Muscle of back (tissue), 13 donors: ENCODE data around the gene SLC35F6. TPM values are rescaled to one million over a fixed set of nuclear protein-coding genes. Genes with fewer than 3 reads are reported as not detected.

Experiments used
- DNase-seq, 3 donors: peaks; one replicate each; pipeline versions ENCODE4 v3.0.0 to v3.0.0-alpha.2; 2013
- long read RNA-seq, 9 donors: transcript quantifications; one replicate each; lab custom pipeline, GENCODE V29; 2026
- polyA plus RNA-seq, 10 donors: library from polyadenylated mRNA; unstranded; fragments of 120-200 nt; gene quantifications; one replicate each; pipeline ENCODE4 v1.2.1, GENCODE V29; 2013; ENCODE audit not compliant: insufficient read length in 10 of 10

SLC35F6 gene
- 10 to 100 TPM in 1 of 10 donors, 1 to 10 TPM in 9; 7.5 to 10.0 (median 8.5) TPM for polyA plus RNA-seq
- long read RNA-seq, donor 1 = 0 reads
- long read RNA-seq, donor 2, partial matches to known transcripts = 0 of 2 reads
- long read RNA-seq, donor 2, other reads (novel, unspliced or antisense) = 0 of 2 reads
- long read RNA-seq, donor 3 = 0 reads
- long read RNA-seq, donor 4, transcript SLC35F6-201 (6 exons, 3,898 nt) = major isoform, 5 of 6 reads
- long read RNA-seq, donor 4, partial matches to known transcripts = 0 of 6 reads
- long read RNA-seq, donor 4, other reads (novel, unspliced or antisense) = 0 of 6 reads
- long read RNA-seq, donor 5, transcript SLC35F6-201 (6 exons, 3,898 nt) = major isoform, 5 of 5 reads
- long read RNA-seq, donor 5, partial matches to known transcripts = 0 of 5 reads
- long read RNA-seq, donor 5, other reads (novel, unspliced or antisense) = 0 of 5 reads
- long read RNA-seq, donor 6, partial matches to known transcripts = 0 of 2 reads
- long read RNA-seq, donor 6, other reads (novel, unspliced or antisense) = 0 of 2 reads
- long read RNA-seq, donor 7 = 0 reads
- long read RNA-seq, donor 8, partial matches to known transcripts = 0 of 4 reads
- long read RNA-seq, donor 8, other reads (novel, unspliced or antisense) = 0 of 4 reads
- long read RNA-seq, donor 9, partial matches to known transcripts = 0 of 1 reads
- long read RNA-seq, donor 9, other reads (novel, unspliced or antisense) = 0 of 1 reads

- DNase-seq = peak; percentile 79 to 95 (median 88)
These were observed at the start of gene SLC35F6 for GRCh38 chr2:26764078-26764887. TSS of gene SLC35F6 (plus strand) at chr2:26764284. CDS start at chr2:26764350, 66 bp downstream.

- DNase-seq = no peak
These were observed 48.4 kb upstream of the SLC35F6 start for GRCh38 chr2:26715528-26716270.

GRCh38 chr2:26716340-26716739, 47.7 kb upstream of the SLC35F6 start:
- no peak for DNase-seq

GRCh38 chr2:26716769-26717168, 47.3 kb upstream of the SLC35F6 start:
- no peak for DNase-seq

GRCh38 chr2:26717362-26717761, 46.7 kb upstream of the SLC35F6 start:
- no peak for DNase-seq

- no peak for DNase-seq
These were observed 45.0 kb upstream of the SLC35F6 start for GRCh38 chr2:26718949-26719686.

- peak; percentile 62 to 85 (median 72) for DNase-seq
These were observed 43.6 kb upstream of the SLC35F6 start for GRCh38 chr2:26720322-26721114.

- DNase-seq = no peak
These were observed 42.7 kb upstream of the SLC35F6 start for GRCh38 chr2:26721115-26722032.

- DNase-seq = no peak
These were observed 41.8 kb upstream of the SLC35F6 start for GRCh38 chr2:26722328-26722727.

GRCh38 chr2:26722911-26723310, 41.2 kb upstream of the SLC35F6 start:
- DNase-seq = no peak

GRCh38 chr2:26723475-26723874, 40.6 kb upstream of the SLC35F6 start:
- no peak for DNase-seq

GRCh38 chr2:26723991-26724750, 39.9 kb upstream of the SLC35F6 start:
- DNase-seq = no peak

- no peak for DNase-seq
These were observed 39.1 kb upstream of the SLC35F6 start for GRCh38 chr2:26724784-26725520.

- peak in 2 of 3 donors; percentile 41 to 47 for DNase-seq
These were observed 38.6 kb upstream of the SLC35F6 start for GRCh38 chr2:26725521-26725820.

GRCh38 chr2:26726228-26726627, 37.9 kb upstream of the SLC35F6 start:
- DNase-seq = no peak

GRCh38 chr2:26727641-26728561, 36.2 kb upstream of the SLC35F6 start:
- peak in 1 of 3 donors; percentile 44 for DNase-seq
